Trophoblast cell (in vitro differentiated cells and primary cell): ENCODE measurements around the gene EVI5L.

ENCODE experiments used
- DNase-seq, 2 donors: peaks; one replicate each; pipeline ENCODE4 v3.0.0-alpha.2; 2016
- H2AFZ ChIP-seq: 2 replicates; pipeline ENCODE4 v1.6.1; 2013; ENCODE audit warnings: low read length, moderate library complexity, mild to moderate bottlenecking; ENCODE audit not compliant: insufficient read depth, poor library complexity
- H2AK5ac ChIP-seq: 2 replicates; pipeline ENCODE4 v1.6.1; 2013; ENCODE audit warnings: mild to moderate bottlenecking, low read length
- H2BK120ac ChIP-seq: 2 replicates; pipeline ENCODE4 v1.6.1; 2013; ENCODE audit warnings: low read length, mild to moderate bottlenecking, moderate library complexity; ENCODE audit not compliant: insufficient read depth, poor library complexity
- H2BK12ac ChIP-seq: 2 replicates; pipeline ENCODE4 v1.6.1; 2013; ENCODE audit warnings: mild to moderate bottlenecking, low read length, moderate library complexity
- H2BK5ac ChIP-seq: 2 replicates; pipeline ENCODE4 v1.6.1; 2013; ENCODE audit warnings: low read length, low read depth, moderate library complexity, mild to moderate bottlenecking; ENCODE audit not compliant: poor library complexity
- H3K14ac ChIP-seq: 2 replicates; pipeline ENCODE4 v1.6.1; 2013; ENCODE audit warnings: mild to moderate bottlenecking, low read length
- H3K18ac ChIP-seq: 2 replicates; pipeline ENCODE4 v1.6.1; 2013; ENCODE audit warnings: mild to moderate bottlenecking, low read length
- H3K23ac ChIP-seq: 2 replicates; pipeline ENCODE4 v1.6.1; 2013; ENCODE audit warnings: low read length
- H3K27ac ChIP-seq: 2 replicates; pipeline ENCODE4 v1.5.1; 2013; ENCODE audit warnings: low read depth, mild to moderate bottlenecking, inconsistent platforms, low read length, moderate library complexity
- H3K27me3 ChIP-seq: 2 replicates; pipeline ENCODE4 v1.6.1; 2013; ENCODE audit warnings: inconsistent platforms, mild to moderate bottlenecking, low read length, moderate library complexity; ENCODE audit not compliant: insufficient read depth
- H3K36me3 ChIP-seq, 2 experiments: 1 replicate in 1 of 2; 2 replicates in 1 of 2; pipeline ENCODE4 v1.6.1; 2013; ENCODE audit warnings: low read length in 2 of 2, mild to moderate bottlenecking in 2 of 2, moderate library complexity in 1 of 2; ENCODE audit not compliant: insufficient read depth in 2 of 2, control insufficient read depth in 1 of 2
- H3K4ac ChIP-seq: 2 replicates; pipeline ENCODE4 v1.6.1; 2013; ENCODE audit warnings: low read depth, mild to moderate bottlenecking, low read length, moderate library complexity
- H3K4me1 ChIP-seq, 2 experiments: 1 replicate in 1 of 2; 2 replicates in 1 of 2; pipeline ENCODE4 v1.6.1; 2013; ENCODE audit warnings: low read length in 2 of 2, mild to moderate bottlenecking in 2 of 2, moderate library complexity in 1 of 2; ENCODE audit not compliant: insufficient read depth in 2 of 2, control insufficient read depth in 1 of 2
- H3K4me2 ChIP-seq: 2 replicates; pipeline ENCODE4 v1.6.1; 2013; ENCODE audit warnings: inconsistent platforms, mild to moderate bottlenecking, low read length, moderate library complexity
- H3K4me3 ChIP-seq: 2 replicates; pipeline ENCODE4 v1.5.1; 2013; ENCODE audit warnings: mild to moderate bottlenecking, low read depth, low read length, inconsistent platforms
- H3K79me1 ChIP-seq: one replicate; pipeline ENCODE4 v1.6.1; 2013; ENCODE audit warnings: low read length
- H3K79me2 ChIP-seq: 2 replicates; pipeline ENCODE4 v1.6.1; 2013; ENCODE audit warnings: low read length, mild to moderate bottlenecking; ENCODE audit not compliant: control insufficient read depth, insufficient read depth, poor library complexity
- H3K9ac ChIP-seq: 2 replicates; pipeline ENCODE4 v1.6.1; 2013; ENCODE audit warnings: mild to moderate bottlenecking, low read length
- H3K9me3 ChIP-seq: 2 replicates; pipeline ENCODE4 v1.6.1; 2013; ENCODE audit warnings: low read depth, mild to moderate bottlenecking, control low read depth, inconsistent platforms, low read length; ENCODE audit not compliant: insufficient read depth
- H4K12ac ChIP-seq: 2 replicates; pipeline ENCODE4 v1.6.1; 2013; ENCODE audit warnings: low read depth, mild to moderate bottlenecking, low read length, moderate library complexity
- H4K8ac ChIP-seq: 2 replicates; pipeline ENCODE4 v1.6.1; 2013; ENCODE audit warnings: low read depth, mild to moderate bottlenecking, low read length, moderate library complexity
- H4K91ac ChIP-seq: one replicate; pipeline ENCODE4 v1.6.1; 2013; ENCODE audit warnings: low read depth, mild to moderate bottlenecking, low read length, moderate library complexity
- WGBS: extraction: QIAGEN DNeasy Blood & Tissue Kit; methylation state at CpG from one replicate; pipeline ENCODE4 v1.1.7; 2013; ENCODE audit warnings: missing lambda C conversion rate; ENCODE audit not compliant: insufficient read length, insufficient coverage; ENCODE audit errors: extremely low coverage; 5-methylcytosine and 5-hydroxymethylcytosine counted together

Gene EVI5L

GRCh38 chr19:7861619-7862412, 31.8 kb downstream of the EVI5L start:
- Histone ChIP-seq H3K27ac (no peak overlapping the region), H3K79me2 (no peaks in the 10 kb centered on the region), H2AFZ (no peak overlapping the region), H3K9me3 (peaks cover 4% of the 10 kb centered on the region), H3K4me1 (peaks cover 0 to 13% of the 10 kb centered on the region in 2 experiments), H2BK5ac (no peak overlapping the region), H4K12ac (no peak overlapping the region), H3K36me3 (no peaks in the 10 kb centered on the region), H3K27me3 (peaks cover 27% of the 10 kb centered on the region), H3K23ac (no peak overlapping the region), H3K14ac (no peak overlapping the region), H3K9ac (no peak overlapping the region), H3K79me1 (no peaks in the 10 kb centered on the region), H3K4me2 (peak overlapping the region; percentile 54), H3K4me3 (peak overlapping the region; percentile 25), H4K8ac (no peak overlapping the region), H3K4ac (no peak overlapping the region), H2AK5ac (no peak overlapping the region), H2BK120ac (no peak overlapping the region), H2BK12ac (no peak overlapping the region), H3K18ac (no peak overlapping the region), H4K91ac (no peak overlapping the region)
- WGBS: no CpG with 5 or more reads among the region's 63 CpGs
- DNase-seq: no peak

- Histone ChIP-seq H3K4me3 (peak overlapping the region; percentile 25), H3K23ac (no peak overlapping the region), H3K27ac (no peak overlapping the region), H2AK5ac (no peak overlapping the region), H4K12ac (no peak overlapping the region), H3K4ac (no peak overlapping the region), H4K8ac (no peak overlapping the region), H2AFZ (no peak overlapping the region), H3K36me3 (no peaks in the 10 kb centered on the region), H3K27me3 (peaks cover 27% of the 10 kb centered on the region), H3K4me2 (peak overlapping the region; percentile 54), H3K79me1 (no peaks in the 10 kb centered on the region), H2BK12ac (no peak overlapping the region), H2BK120ac (no peak overlapping the region), H4K91ac (no peak overlapping the region), H2BK5ac (no peak overlapping the region), H3K4me1 (peaks cover 0 to 13% of the 10 kb centered on the region in 2 experiments), H3K14ac (no peak overlapping the region), H3K79me2 (no peaks in the 10 kb centered on the region), H3K9me3 (peaks cover 7% of the 10 kb centered on the region), H3K18ac (no peak overlapping the region), H3K9ac (no peak overlapping the region)
- WGBS: no CpG with 5 or more reads among the region's 67 CpGs
- DNase-seq: peak; percentile 31 to 46
Observed at GRCh38 chr19:7862413-7862951, 32.5 kb downstream of the EVI5L start.

GRCh38 chr19:7863157-7863970, 33.3 kb downstream of the EVI5L start:
- no peak overlapping the region for H4K12ac ChIP-seq
- H3K4me3 ChIP-seq: peak overlapping the region; percentile 47
- H2AFZ ChIP-seq: no peak overlapping the region
- no peak overlapping the region for H3K27ac ChIP-seq
- H3K36me3 ChIP-seq: no peaks in the 10 kb centered on the region
- no peak overlapping the region for H3K9ac ChIP-seq
- H4K91ac ChIP-seq: no peak overlapping the region
- no peaks in the 10 kb centered on the region for H3K79me2 ChIP-seq
- peaks cover 0 to 12% of the 10 kb centered on the region in 2 experiments for H3K4me1 ChIP-seq
- peak overlapping the region; percentile 37 for H3K4me2 ChIP-seq
- no peak overlapping the region for H2AK5ac ChIP-seq
- no CpG with 5 or more reads among the region's 83 CpGs for WGBS
- no peak overlapping the region for H2BK5ac ChIP-seq
- H3K18ac ChIP-seq: no peak overlapping the region
- no peak overlapping the region for H3K23ac ChIP-seq
- H2BK12ac ChIP-seq: no peak overlapping the region
- no peak overlapping the region for H2BK120ac ChIP-seq
- no peak overlapping the region for H3K14ac ChIP-seq
- H4K8ac ChIP-seq: no peak overlapping the region
- H3K4ac ChIP-seq: no peak overlapping the region
- peaks cover 7% of the 10 kb centered on the region for H3K9me3 ChIP-seq
- no peaks in the 10 kb centered on the region for H3K79me1 ChIP-seq
- peaks cover 27% of the 10 kb centered on the region for H3K27me3 ChIP-seq
- no peak for DNase-seq

- Histone ChIP-seq H3K14ac (no peak overlapping the region), H2BK120ac (no peak overlapping the region), H2AFZ (no peak overlapping the region), H2BK12ac (no peak overlapping the region), H3K9me3 (peaks cover 7% of the 10 kb centered on the region), H4K8ac (no peak overlapping the region), H3K36me3 (no peaks in the 10 kb centered on the region), H3K79me2 (no peaks in the 10 kb centered on the region), H3K18ac (no peak overlapping the region), H3K23ac (no peak overlapping the region), H3K4me3 (no peak overlapping the region), H3K27ac (no peak overlapping the region), H4K12ac (no peak overlapping the region), H3K4ac (no peak overlapping the region), H4K91ac (no peak overlapping the region), H3K4me2 (no peak overlapping the region), H2AK5ac (no peak overlapping the region), H3K9ac (no peak overlapping the region), H2BK5ac (no peak overlapping the region), H3K27me3 (peaks cover 27% of the 10 kb centered on the region), H3K4me1 (peaks cover 5 to 19% of the 10 kb centered on the region in 2 experiments), H3K79me1 (no peaks in the 10 kb centered on the region)
- no CpG with 5 or more reads among the region's 21 CpGs for WGBS
- no peak for DNase-seq
Observed at GRCh38 chr19:7863971-7864689, 34.1 kb downstream of the EVI5L start.
